Spleen (tissue), 7 donors: ENCODE data around the gene CDIPT.

Experiments used
- POLR2A ChIP-seq, 3 donors: fragments of 450-650 bp; IDR thresholded peaks; one replicate each; pipeline ENCODE4 v1.5.1; 2017; ENCODE audit warnings: antibody characterized with exemption in 3 of 3, mild to moderate bottlenecking in 1 of 3
- TF ChIP-seq, protein P1 (sequence below), 11 experiments: fragments of 200-600 bp in 7 of 11; fragments of 450-650 bp in 4 of 11; sonication (generic) in 4 of 11; IDR thresholded peaks in 8 of 11; conservative IDR thresholded peaks in 3 of 11; 1 replicate in 7 of 11; 2 replicates in 4 of 11; pipeline versions ENCODE4 v1.4.0 to v1.8.0; 2016 to 2021; ENCODE audit warnings: antibody characterized with exemption in 11 of 11, inconsistent platforms in 4 of 11, mild to moderate bottlenecking in 1 of 11
- donor health status: DM: no; HTN: no; CAD: no; lungs with moderate emphysema.
- donor health status: DM: no; HTN: no; CAD: no.
- donor health status: DM: no; HTN: no; CAD: no.

DNA sequence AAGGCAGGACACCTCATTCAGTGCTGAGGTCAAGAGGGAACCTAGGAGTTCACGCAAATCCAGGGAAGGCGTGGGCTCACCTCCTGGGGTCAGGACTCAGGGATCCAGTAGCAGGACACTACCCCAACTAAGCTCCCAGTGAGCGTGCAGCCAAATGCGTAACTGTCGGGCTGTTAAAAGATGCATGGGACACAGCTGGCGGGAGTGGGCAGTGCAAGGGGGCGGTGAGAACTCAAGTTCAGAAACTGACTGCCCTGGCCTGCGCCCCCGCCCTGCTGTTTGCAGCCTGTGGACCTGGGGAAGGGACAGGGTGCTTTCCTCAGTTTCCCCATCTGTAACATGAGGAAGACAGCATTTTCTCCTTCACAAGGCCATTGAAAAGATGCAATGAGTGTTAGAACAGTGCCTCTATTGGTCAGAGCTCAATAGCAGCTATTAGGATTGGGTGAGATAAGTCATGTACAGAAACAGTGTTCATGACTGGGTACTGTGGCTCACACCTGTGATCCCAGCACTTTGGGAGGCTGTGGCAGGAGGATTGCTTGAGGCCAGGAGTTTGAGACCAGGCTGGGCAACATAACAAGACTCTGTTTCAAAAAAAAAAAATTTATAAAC lies 20.2 kb downstream of the CDIPT start:
- no peak for TF ChIP-seq POLR2A (IDR thresholded peaks at IDR 0.05)
- TF ChIP-seq, protein P1, sequence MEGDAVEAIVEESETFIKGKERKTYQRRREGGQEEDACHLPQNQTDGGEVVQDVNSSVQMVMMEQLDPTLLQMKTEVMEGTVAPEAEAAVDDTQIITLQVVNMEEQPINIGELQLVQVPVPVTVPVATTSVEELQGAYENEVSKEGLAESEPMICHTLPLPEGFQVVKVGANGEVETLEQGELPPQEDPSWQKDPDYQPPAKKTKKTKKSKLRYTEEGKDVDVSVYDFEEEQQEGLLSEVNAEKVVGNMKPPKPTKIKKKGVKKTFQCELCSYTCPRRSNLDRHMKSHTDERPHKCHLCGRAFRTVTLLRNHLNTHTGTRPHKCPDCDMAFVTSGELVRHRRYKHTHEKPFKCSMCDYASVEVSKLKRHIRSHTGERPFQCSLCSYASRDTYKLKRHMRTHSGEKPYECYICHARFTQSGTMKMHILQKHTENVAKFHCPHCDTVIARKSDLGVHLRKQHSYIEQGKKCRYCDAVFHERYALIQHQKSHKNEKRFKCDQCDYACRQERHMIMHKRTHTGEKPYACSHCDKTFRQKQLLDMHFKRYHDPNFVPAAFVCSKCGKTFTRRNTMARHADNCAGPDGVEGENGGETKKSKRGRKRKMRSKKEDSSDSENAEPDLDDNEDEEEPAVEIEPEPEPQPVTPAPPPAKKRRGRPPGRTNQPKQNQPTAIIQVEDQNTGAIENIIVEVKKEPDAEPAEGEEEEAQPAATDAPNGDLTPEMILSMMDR (IDR thresholded peaks at IDR 0.05 in 8 of 11, conservative IDR thresholded peaks at IDR 0.05 in 3 of 11): no peak
